ENCODE measurements around the gene CPLX4. TPM values are rescaled to one million over a fixed set of nuclear protein-coding genes. Genes with fewer than 3 reads are reported as not detected.
A peak's percentile ranks its signal among the peaks of the same experiment; 100 is the strongest.

CPLX4 gene, protein sequence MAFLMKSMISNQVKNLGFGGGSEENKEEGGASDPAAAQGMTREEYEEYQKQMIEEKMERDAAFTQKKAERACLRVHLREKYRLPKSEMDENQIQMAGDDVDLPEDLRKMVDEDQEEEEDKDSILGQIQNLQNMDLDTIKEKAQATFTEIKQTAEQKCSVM
- not detected for total RNA-seq

- no peak for DNase-seq (ENCODE audit: low read depth in 2 of 3, low spot score in 2 of 3)
Observed at GRCh38 chr18:59318460-59319050, at the start of gene CPLX4. CPLX4 (minus strand) TSS chr18:59318649; CDS start chr18:59318462, 187 bp downstream.

- no peak for DNase-seq (ENCODE audit: low read depth in 2 of 3, low spot score in 2 of 3)
Observed at GRCh38 chr18:59360381-59360780, 41.9 kb upstream of the CPLX4 start.

DNA sequence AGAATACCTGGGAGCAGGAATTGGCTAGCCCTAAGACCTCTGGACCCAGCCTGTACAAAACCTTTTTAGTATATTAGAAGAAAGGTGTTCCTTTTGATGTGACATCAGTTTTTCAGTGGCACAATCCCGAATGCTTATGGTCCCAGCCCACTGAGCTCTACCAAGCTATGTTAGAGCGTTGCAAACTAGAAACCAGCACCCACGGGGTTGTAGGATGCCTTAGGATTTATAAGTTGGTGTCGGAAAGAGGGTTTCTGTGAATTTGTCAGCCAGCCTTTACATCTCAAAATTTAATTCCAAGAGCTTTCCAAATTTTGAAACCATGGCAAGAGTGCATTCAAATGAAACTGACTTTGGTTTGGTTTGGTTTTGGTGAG is 41.1 kb upstream of the CPLX4 start:
- no peak for DNase-seq (ENCODE audit: low read depth in 2 of 3, low spot score in 2 of 3)

- peak; percentile 80 to 95 (median 95) for DNase-seq (ENCODE audit: low read depth in 2 of 3, low spot score in 2 of 3)
Observed at GRCh38 chr18:59358712-59359575, 40.5 kb upstream of the CPLX4 start, which contains the start of gene LMAN1. LMAN1 (minus strand) TSS chr18:59359265; CDS start chr18:59359244, 21 bp downstream.

DNA sequence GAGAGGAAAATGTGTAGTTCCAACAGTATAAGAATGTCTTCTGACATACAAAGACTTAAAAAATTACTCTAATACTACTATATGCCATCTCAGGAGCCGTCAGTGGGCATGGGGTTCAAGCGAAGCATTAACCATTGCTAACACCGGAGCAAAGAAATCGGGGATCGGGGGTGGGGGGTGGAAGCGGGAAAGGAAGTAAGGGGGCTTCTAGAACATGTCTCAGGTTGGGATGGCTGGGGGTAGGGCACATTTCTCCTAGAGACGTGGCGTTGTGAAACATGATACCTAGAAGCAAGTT is 39.9 kb upstream of the CPLX4 start:
- no peak for DNase-seq (ENCODE audit: low read depth in 2 of 3, low spot score in 2 of 3)

GRCh38 chr18:59357928-59358327 is 39.5 kb upstream of the CPLX4 start:
- peak in 2 of 3 donors; percentile 14 to 26 for DNase-seq (ENCODE audit: low read depth in 2 of 3, low spot score in 2 of 3)

GRCh38 chr18:59354731-59355130 is 36.3 kb upstream of the CPLX4 start:
- no peak for DNase-seq (ENCODE audit: low read depth in 2 of 3, low spot score in 2 of 3)

- no peak for DNase-seq (ENCODE audit: low read depth in 2 of 3, low spot score in 2 of 3)
Observed at GRCh38 chr18:59353079-59353680, 34.7 kb upstream of the CPLX4 start.

- DNase-seq (ENCODE audit: low read depth in 2 of 3, low spot score in 2 of 3): no peak
Observed at GRCh38 chr18:59352250-59352855, 33.9 kb upstream of the CPLX4 start.

DNA sequence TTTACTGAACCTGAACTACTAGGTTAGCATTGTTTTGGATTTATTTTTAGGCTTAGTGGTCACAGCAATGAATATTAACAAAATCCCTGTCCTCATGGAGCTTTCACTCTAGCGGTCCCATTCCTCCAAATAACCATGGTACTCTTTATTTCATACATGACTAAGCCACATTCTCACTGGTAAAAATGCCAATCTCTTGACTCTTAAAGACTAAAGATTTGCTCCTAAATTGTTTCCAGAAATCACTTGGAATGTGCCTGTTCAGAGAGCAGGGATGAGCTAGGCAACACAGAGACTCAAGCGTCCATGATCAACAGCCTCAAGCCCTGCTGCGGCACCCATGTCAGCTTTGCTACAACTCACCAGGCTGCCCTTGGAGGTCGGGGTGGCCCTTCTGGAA is 27.1 kb upstream of the CPLX4 start:
- DNase-seq (ENCODE audit: low read depth in 2 of 3, low spot score in 2 of 3): no peak

- DNase-seq (ENCODE audit: low read depth in 2 of 3, low spot score in 2 of 3): no peak
Observed at GRCh38 chr18:59344996-59345395, 26.5 kb upstream of the CPLX4 start.

DNA sequence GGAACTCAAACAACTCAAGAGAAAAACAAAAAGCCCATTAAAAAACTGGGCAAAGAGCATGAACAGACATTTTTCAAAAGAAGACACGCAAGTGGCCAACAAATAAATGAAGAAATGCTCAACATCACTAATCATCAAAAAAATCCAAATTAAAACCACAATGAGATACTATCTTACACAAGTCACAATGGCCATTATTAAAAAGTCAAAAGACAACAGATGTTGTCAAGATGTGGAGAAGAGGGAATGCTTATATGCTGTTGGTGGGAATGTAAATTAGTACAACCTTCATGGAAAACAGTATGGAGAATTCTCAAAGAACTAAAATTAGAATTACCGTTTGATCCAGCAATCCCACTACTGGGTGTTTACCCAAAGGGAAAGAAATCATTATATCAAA is 25.5 kb upstream of the CPLX4 start:
- DNase-seq (ENCODE audit: low read depth in 2 of 3, low spot score in 2 of 3): no peak

- DNase-seq (ENCODE audit: low read depth in 2 of 3, low spot score in 2 of 3): no peak
Observed at GRCh38 chr18:59340817-59341216, 22.4 kb upstream of the CPLX4 start.

DNA sequence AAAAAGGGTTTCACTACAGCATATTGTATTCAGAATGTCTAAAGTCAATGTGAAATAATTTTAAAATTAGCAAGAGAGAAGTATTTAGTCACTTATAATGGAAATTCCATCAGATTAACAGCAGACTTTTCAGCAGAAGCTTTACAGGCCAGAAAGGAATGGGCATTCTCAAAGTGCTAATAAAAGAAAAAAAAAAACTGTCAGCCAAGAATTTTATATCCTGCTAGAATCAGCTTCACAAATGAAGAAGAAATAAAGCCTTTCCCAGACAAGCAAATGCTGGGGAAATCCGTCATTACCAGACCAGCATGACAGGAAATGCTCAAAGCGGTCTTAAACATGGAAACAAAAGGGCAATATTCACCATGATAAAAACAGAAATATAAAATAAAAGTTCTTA is 21.9 kb upstream of the CPLX4 start:
- peak in 1 of 3 donors; percentile 40 for DNase-seq (ENCODE audit: low read depth in 2 of 3, low spot score in 2 of 3)

DNA sequence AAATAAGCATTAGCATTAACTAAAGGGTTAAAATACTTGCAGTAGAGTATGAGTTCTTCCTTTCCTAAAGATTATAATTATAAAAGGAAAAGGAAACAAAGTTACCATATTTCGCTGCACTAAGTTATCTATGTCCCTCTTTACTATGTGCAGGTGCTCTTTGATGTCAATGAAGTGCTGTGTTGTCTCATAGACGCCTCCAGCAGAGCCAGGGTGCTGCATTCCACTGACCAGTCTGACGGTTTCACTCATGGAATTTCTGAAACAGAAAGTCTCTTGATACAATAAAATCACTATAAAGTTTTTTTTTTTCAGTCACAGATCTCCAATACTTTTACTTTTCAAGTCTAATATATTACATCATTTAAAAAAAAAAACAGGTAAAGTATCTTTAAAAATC is 14.5 kb upstream of the CPLX4 start:
- DNase-seq (ENCODE audit: low read depth in 2 of 3, low spot score in 2 of 3): no peak

DNA sequence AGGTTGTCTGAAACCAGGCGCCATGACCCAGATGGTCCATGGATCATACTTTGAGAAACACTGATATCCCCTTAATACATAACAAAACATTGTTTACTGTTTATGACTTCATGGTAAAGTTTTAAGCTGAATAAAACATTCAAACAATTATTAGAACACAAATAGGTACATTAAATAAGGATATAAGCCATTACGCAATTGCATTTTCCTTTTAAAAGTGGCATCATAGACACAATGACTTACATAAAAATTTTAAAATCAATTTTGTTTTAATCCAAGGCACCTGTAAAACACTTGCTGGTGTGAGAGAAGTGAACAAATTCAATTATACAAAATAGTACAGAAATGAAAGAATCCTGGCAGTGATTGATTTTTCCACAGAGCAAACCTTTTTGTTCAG is 10.2 kb upstream of the CPLX4 start:
- DNase-seq (ENCODE audit: low read depth in 2 of 3, low spot score in 2 of 3): no peak

DNA sequence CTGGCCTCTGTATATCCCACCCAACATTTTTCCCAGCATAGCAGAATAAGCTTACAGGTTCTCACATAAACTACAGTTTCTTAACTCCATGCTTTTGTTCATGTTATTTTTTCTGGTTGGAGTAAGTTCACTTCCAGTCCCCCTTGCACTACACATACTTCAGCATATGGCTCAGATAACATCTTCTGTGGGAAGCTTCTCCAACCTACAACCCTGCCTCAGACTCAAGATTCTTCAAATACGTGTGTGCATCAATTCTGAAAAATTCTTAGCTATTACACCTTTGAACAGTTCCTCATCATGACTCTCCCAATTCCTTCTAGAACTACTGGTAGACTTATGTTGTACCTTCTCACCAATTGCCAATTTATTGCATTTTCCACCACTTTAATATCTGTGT is 7.5 kb upstream of the CPLX4 start:
- no peak for DNase-seq (ENCODE audit: low read depth in 2 of 3, low spot score in 2 of 3)

DNA sequence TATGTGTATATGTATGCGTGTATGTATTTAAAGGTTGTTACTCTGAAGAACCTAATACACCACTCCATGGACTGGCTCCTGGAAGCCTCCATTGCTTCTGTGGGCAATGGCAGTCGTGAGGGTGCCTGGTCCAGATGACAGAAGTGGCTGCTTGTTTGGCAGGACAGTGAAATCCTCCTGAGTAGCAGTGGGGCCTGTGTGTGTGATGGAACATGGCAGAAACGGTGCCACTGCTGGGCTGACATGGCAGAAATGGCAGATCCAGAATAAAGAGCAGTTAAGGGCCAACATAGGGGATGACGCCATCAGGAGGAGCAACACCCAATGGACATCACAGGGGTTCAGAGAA is 6.1 kb upstream of the CPLX4 start:
- no peak for DNase-seq (ENCODE audit: low read depth in 2 of 3, low spot score in 2 of 3)

DNA sequence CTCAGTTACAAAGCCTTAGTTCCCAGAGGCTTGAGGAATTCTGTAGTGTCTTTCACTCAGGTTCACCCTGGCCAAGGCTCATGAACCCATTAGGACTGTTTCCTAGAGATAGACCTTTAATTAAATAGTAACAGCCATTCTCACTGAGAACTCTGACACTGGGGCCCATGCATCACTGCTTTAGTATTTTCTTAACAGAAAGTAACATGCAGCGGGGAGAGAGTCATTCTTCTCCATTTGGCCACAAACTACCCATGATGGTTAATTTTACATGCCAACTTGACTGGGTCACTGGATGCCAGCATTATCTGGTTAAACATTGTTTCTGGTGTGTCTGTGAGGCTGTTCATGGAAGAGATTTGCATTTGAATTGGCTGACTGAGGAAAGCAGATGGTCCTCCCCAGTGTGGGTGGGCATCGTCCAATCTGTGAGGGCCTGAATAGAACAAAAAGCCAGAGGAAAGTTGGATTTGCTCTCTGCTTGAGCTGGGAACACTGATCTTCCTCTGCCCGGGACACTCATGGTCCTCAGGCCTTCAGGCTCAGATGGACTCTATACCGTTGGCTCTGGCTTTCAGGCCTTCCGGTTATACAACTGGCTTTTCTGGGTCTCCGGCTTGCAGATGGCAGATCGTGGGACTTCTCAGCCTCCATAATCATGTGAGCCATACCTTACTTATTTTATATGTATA is 5.6 kb upstream of the CPLX4 start:
- DNase-seq (ENCODE audit: low read depth in 2 of 3, low spot score in 2 of 3): no peak

GRCh38 chr18:59311631-59312030 is 6.8 kb downstream of the CPLX4 start:
- no peak for DNase-seq (ENCODE audit: low read depth in 2 of 3, low spot score in 2 of 3)

DNA sequence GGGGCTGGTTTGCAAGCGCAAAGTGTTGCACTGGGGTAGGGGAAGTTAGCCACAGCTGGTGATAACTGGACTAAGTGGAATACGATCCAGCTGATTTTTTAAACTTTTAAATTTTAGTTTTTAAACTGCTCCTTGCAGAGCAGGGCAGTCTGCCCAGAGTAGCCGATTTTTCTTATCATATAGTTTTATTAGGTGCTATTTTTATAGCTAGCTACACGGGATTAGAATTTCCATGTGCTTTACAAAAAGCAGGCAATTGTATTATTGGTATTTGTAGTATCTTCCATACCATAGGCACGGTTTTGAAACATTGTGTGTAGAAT is 9.6 kb downstream of the CPLX4 start:
- DNase-seq (ENCODE audit: low read depth in 2 of 3, low spot score in 2 of 3): no peak
